MCF 10A (cell line): Measurements from ENCODE around the gene PHLDB3. TPM values are rescaled to one million over a fixed set of nuclear protein-coding genes. Genes with fewer than 3 reads are reported as not detected.
A peak's percentile ranks its signal among the peaks of the same experiment; 100 is the strongest.

ENCODE experiments used
- BruUV-seq: library from RNA; stranded (reverse); fragments of 400-500 nt; replicated peaks from 2 replicates; lab custom pipeline; 2021; lab: Mats Ljungman, UMichigan
- CTCF ChIA-PET: fragments of 300-600 bp; sonication (Branson Sonifier 250); formaldehyde crosslinking; extraction: SDS; loops from one replicate; lab custom pipeline; 2021; ENCODE audit warnings: antibody characterized with exemption, inconsistent platforms; lab: Yijun Ruan, JAX
- POLR2A ChIA-PET: fragments of 300-600, 350-650 bp; sonication (Branson Sonifier 250); formaldehyde crosslinking; extraction: SDS; loops from one replicate; lab custom pipeline; 2020; ENCODE audit warnings: antibody characterized with exemption, inconsistent platforms; lab: Yijun Ruan, JAX
- DNase-seq: peaks from one replicate; pipeline ENCODE4 v3.0.0-alpha.2; 2018; ENCODE audit not compliant: unreplicated experiment
- H3K27ac Mint-ChIP-seq: one replicate; pipeline ENCODE4 v1.8.0; 2022; ENCODE audit warnings: mild to moderate bottlenecking, low read depth, mixed read lengths; ENCODE audit not compliant: unreplicated experiment
- H3K27me3 Mint-ChIP-seq: one replicate; pipeline ENCODE4 v1.8.0; 2022; ENCODE audit warnings: mixed read lengths; ENCODE audit not compliant: insufficient read depth, unreplicated experiment
- H3K36me3 Mint-ChIP-seq: one replicate; pipeline ENCODE4 v1.8.0; 2022; ENCODE audit warnings: mild to moderate bottlenecking, moderate library complexity, mixed read lengths; ENCODE audit not compliant: insufficient read depth, unreplicated experiment
- H3K4me1 Mint-ChIP-seq: one replicate; pipeline ENCODE4 v1.8.0; 2022; ENCODE audit warnings: mixed read lengths; ENCODE audit not compliant: insufficient read depth, unreplicated experiment
- H3K4me3 Mint-ChIP-seq: one replicate; pipeline ENCODE4 v1.8.0; 2022; ENCODE audit warnings: mild to moderate bottlenecking, moderate library complexity, mixed read lengths; ENCODE audit not compliant: unreplicated experiment
- H3K9me3 Mint-ChIP-seq: one replicate; pipeline ENCODE4 v1.8.0; 2022; ENCODE audit warnings: mixed read lengths; ENCODE audit not compliant: unreplicated experiment
- CTCF ChIP-seq: fragments of 200-600 bp; IDR thresholded peaks from one replicate; pipeline ENCODE4 v1.8.0; 2022; ENCODE audit warnings: antibody characterized with exemption, mild to moderate bottlenecking; ENCODE audit not compliant: unreplicated experiment
- intact Hi-C: fragments of 100-400 bp; cut with micrococcal nuclease; formaldehyde crosslinking; loops from 2 replicates; pipeline ENCODE4 v1.14.1; 2022
- total RNA-seq: library from RNA; stranded (reverse); gene quantifications from 2 replicates; pipeline ENCODE4 v1.2.3, GENCODE V29; 2022

The PHLDB3 gene
- total RNA-seq, 1 experiment from 2014 or later = 11.8 TPM

- ChIA-PET CTCF (interaction anchor here (1.2 to 1.4 kb wide), 2 partner anchors 36 to 37 kb away, joined by 5 to 8 read pairs; no protein-coding TSS in a partner anchor), POLR2A (interaction anchor here (1.2 to 1.6 kb wide), 3 partner anchors 20 to 36 kb away, joined by 3 to 6 read pairs (median 3); no protein-coding TSS in a partner anchor)
- no TSS peak for BruUV-seq
- no peak for TF ChIP-seq CTCF
- H3K27ac Mint-ChIP-seq = peak overlapping the region; percentile 24
- DNase-seq = no peak
- H3K36me3 Mint-ChIP-seq = peaks cover 21% of the 10 kb centered on the region
- intact Hi-C loops = no loop called here
- H3K4me3 Mint-ChIP-seq = no peak overlapping the region
- H3K4me1 Mint-ChIP-seq = no peaks in the 10 kb centered on the region
- H3K9me3 Mint-ChIP-seq = no peaks in the 10 kb centered on the region
- no peaks in the 10 kb centered on the region for H3K27me3 Mint-ChIP-seq
Measured at GRCh38 chr19:43483281-43483680, 21.3 kb downstream of the PHLDB3 start.

GRCh38 chr19:43482193-43482592 is 22.4 kb downstream of the PHLDB3 start:
- H3K9me3 Mint-ChIP-seq = no peaks in the 10 kb centered on the region
- ChIA-PET CTCF (interaction anchor here (1.0 to 1.5 kb wide), 2 partner anchors 8 to 170 kb away, joined by 3 read pairs; no protein-coding TSS in a partner anchor), POLR2A (interaction anchor here (0.6 to 1.3 kb wide), 3 partner anchors 8 to 35 kb away, joined by 3 read pairs; no protein-coding TSS in a partner anchor)
- H3K4me1 Mint-ChIP-seq = no peaks in the 10 kb centered on the region
- BruUV-seq = no TSS peak
- no peak for DNase-seq
- H3K36me3 Mint-ChIP-seq = peaks cover 24% of the 10 kb centered on the region
- intact Hi-C loops = no loop called here
- no peak overlapping the region for H3K27ac Mint-ChIP-seq
- H3K4me3 Mint-ChIP-seq = no peak overlapping the region
- no peaks in the 10 kb centered on the region for H3K27me3 Mint-ChIP-seq
- no peak for TF ChIP-seq CTCF

GRCh38 chr19:43481701-43482100 is 22.8 kb downstream of the PHLDB3 start:
- no peak overlapping the region for H3K27ac Mint-ChIP-seq
- H3K4me3 Mint-ChIP-seq = no peak overlapping the region
- POLR2A ChIA-PET = interaction anchor here (0.6 kb wide), 1 partner anchor 8 kb away, joined by 3 read pairs; no protein-coding TSS in a partner anchor
- H3K27me3 Mint-ChIP-seq = no peaks in the 10 kb centered on the region
- H3K36me3 Mint-ChIP-seq = peaks cover 24% of the 10 kb centered on the region
- no peaks in the 10 kb centered on the region for H3K4me1 Mint-ChIP-seq
- no peaks in the 10 kb centered on the region for H3K9me3 Mint-ChIP-seq
- BruUV-seq = no TSS peak
- CTCF ChIA-PET = interaction anchor here (1.0 to 1.5 kb wide), 2 partner anchors 9 to 171 kb away, joined by 3 read pairs; no protein-coding TSS in a partner anchor
- intact Hi-C loops = no loop called here
- no peak for DNase-seq
- no peak for TF ChIP-seq CTCF

- Mint-ChIP-seq H3K36me3 (peaks cover 27% of the 10 kb centered on the region), H3K4me3 (no peak overlapping the region), H3K27ac (no peak overlapping the region), H3K4me1 (peaks cover 2% of the 10 kb centered on the region), H3K27me3 (no peaks in the 10 kb centered on the region), H3K9me3 (no peaks in the 10 kb centered on the region)
- TF ChIP-seq CTCF = no peak
- no peak for DNase-seq
- no TSS peak for BruUV-seq
- ChIA-PET CTCF (interaction anchor here (0.9 kb wide), 1 partner anchor 73 kb away, joined by 4 read pairs; no protein-coding TSS in a partner anchor), POLR2A (interaction anchor here (0.6 to 1.1 kb wide), 3 partner anchors 15 to 277 kb away, joined by 3 read pairs; no protein-coding TSS in a partner anchor)
- intact Hi-C loops = no loop called here
Measured at GRCh38 chr19:43480574-43480973, 24.0 kb downstream of the PHLDB3 start.
